Subcutaneous adipose tissue (tissue), 4 donors: ENCODE data around the gene ATAT1. TPM values are rescaled to one million over a fixed set of nuclear protein-coding genes. Genes with fewer than 3 reads are reported as not detected.

ENCODE experiments used
- total RNA-seq, 4 donors: library from RNA; depleted of rRNA; stranded (reverse); fragments of >200 nt; gene quantifications; one replicate each; pipeline ENCODE4 v1.1.0, GENCODE V29; 2016
- TF ChIP-seq, protein P1 (sequence below): fragments of 450-650 bp; IDR thresholded peaks from one replicate; pipeline ENCODE4 v1.5.1; 2016; ENCODE audit warnings: low read depth, mild to moderate bottlenecking, control low read depth, antibody characterized with exemption, moderate library complexity

The ATAT1 gene
- total RNA-seq, 4 donors from 2014 or later: 2.0 to 5.9 (median 5.3) TPM

DNA sequence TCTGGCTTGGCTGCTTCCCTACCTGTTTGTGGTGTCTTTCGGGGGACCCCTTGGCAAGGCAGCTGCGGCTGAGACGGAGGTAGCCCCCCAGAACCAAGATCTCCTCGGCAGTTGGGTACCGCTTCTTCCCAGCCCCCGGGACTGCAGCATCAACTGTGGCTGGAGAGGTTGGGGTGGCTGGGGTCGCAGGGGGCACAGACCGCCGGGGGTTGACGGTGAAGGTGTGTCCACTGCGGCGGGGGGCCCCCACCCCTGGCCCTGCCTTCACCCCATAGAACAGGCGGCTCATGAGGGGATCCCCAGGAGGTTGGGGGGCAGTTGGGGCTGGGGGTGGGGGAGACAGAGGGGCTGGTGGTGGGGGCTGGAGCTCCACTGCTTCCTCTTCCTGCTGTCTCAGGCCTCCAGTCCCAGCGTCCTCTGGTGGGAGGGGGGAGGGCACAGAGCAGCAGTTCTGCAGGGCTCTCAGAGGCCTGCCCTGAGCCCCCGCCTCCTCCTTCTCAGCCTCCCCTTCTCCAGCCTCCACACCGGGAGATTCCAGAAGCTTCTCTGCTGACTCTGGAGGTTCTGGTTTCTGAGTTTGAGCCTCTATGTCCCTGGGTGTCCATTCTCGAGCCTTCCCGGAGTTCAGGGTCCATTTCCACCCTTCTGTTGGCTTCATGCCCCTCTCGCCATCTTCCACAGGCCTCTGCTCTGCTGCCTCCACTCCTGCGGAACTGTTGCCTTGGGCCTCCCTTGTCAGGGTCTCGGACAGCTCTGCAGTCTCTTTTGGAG, 57.9 kb downstream of the ATAT1 start:
- TF ChIP-seq, protein P1, sequence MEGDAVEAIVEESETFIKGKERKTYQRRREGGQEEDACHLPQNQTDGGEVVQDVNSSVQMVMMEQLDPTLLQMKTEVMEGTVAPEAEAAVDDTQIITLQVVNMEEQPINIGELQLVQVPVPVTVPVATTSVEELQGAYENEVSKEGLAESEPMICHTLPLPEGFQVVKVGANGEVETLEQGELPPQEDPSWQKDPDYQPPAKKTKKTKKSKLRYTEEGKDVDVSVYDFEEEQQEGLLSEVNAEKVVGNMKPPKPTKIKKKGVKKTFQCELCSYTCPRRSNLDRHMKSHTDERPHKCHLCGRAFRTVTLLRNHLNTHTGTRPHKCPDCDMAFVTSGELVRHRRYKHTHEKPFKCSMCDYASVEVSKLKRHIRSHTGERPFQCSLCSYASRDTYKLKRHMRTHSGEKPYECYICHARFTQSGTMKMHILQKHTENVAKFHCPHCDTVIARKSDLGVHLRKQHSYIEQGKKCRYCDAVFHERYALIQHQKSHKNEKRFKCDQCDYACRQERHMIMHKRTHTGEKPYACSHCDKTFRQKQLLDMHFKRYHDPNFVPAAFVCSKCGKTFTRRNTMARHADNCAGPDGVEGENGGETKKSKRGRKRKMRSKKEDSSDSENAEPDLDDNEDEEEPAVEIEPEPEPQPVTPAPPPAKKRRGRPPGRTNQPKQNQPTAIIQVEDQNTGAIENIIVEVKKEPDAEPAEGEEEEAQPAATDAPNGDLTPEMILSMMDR: no peak

DNA sequence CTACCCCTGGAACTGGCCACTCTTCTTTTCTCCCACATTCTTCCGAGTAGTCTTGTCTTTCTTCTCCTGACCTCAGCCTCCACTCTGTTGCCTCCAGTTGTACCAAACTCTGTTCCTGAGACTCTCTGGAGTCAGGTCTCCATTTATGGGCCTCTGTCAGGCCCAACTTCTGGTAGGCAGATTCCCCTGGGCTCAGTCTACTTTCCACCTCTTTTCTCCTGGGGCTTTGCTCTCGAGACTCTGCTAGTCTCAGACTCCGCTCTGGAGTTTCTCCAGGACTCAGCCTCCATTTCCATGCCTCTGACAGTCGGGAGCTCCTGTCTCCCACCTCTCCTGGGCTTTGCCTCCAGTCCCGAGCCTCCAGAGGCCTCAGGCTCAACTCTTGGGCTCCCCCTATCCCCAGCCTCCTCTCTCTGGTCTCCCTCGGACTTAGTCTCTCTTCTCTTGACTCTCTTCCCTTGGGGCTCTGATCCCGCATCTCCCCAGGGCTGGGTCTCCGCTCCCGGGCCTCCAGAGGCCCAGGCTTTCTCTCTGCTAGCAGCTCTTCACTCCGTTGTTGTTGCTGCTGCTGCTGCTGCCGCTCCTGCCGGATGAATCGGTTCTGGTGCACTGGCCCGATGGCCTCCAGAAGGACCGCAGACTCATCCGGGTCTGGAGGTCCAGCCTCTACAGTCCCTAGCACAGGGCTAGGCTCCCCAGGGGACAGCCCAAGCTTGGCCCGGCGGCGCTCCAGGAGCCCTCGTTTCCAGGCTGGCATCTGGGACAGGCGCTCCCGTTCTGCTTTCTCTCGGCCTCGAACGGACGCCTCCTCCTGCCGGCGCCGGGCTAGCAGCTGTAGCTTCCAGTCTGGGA, 58.7 kb downstream of the ATAT1 start:
- TF ChIP-seq, protein P1: no peak

DNA sequence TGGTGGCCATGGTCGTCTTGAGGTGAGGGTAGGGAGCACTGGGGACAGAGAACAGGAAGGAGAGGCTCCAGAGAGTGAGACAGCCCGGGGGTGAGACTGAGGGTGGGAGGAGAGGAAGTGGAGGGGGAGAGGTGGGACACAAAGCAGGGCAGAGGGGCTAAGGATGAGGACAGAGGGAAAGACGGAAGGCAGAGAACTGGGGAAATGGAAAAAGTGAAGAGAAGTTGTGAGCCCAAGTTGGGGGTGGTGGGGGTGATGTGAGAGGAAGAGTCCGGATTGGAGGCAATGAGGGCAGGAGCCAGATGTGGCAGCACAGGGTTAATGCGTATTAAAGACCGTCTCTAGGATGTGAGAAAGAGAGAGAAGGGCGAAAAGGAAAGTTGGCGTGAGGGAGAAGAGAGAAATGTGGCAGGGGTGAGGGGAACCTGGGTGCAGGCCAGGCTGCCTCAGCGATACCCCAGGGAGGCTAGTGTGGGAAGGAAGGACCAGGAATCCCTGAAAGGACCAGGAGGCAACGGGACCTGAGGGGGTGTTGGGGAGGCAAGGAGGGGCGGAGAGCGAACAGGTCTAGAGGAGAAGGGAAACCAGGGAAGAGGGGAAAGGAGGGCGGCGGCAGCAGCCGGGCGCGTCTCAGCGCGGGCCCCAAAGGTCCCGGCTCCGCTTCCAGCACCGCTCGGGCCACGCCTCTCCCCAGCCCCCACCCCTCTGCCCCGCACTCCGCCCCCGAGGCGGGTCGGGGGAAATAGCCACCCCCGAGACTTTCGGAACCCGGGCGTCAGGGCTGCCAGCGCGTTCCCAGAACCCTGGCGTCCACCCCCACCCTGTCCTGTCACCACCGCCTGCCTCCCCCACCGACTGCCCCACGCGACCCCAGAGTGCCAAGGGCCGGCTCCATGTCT, 59.6 kb downstream of the ATAT1 start, which contains the start of gene PPP1R18:
PPP1R18 (minus strand) TSS at position 637 of the 899 bp plus-strand sequence; CDS start at position 10, 627 bp downstream.
- TF ChIP-seq, protein P1: no peak

DNA sequence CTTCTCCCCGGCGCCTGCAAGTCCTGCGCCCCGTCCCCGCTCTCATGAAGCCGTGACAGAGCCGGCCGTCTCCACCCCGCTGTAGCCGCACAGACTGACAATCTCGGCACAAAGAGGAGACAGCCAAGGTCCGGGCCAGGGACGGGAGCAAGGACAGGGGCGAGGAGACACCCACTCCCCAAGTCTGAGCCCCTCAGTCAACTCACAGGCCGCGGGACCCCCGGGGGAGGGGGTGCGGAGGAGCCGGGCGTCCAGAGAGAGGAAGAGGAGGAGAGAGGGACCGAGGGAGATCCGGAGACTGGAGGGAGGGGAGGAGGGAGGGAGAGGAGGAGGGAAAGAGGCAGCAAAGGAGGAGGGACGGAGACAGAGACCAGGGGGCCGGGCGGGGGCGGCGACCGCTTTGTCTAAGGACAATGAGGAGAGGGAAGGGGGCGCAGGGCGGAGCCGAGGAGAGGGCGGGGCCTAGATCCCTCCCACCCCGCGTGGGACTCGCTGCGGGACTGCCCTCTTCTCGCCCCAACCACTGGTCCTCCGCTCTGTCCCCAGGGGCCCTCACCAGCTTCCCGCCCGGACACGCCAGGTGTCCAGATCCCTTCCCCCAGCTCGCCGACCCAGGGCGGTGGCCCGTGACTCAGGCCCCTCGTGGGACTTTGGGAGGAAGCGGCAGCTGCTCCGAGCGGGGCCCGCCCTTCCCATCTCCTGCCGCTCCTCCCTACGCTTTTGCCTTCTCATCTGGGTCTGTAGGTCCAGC, 60.4 kb downstream of the ATAT1 start:
- TF ChIP-seq, protein P1: no peak

DNA sequence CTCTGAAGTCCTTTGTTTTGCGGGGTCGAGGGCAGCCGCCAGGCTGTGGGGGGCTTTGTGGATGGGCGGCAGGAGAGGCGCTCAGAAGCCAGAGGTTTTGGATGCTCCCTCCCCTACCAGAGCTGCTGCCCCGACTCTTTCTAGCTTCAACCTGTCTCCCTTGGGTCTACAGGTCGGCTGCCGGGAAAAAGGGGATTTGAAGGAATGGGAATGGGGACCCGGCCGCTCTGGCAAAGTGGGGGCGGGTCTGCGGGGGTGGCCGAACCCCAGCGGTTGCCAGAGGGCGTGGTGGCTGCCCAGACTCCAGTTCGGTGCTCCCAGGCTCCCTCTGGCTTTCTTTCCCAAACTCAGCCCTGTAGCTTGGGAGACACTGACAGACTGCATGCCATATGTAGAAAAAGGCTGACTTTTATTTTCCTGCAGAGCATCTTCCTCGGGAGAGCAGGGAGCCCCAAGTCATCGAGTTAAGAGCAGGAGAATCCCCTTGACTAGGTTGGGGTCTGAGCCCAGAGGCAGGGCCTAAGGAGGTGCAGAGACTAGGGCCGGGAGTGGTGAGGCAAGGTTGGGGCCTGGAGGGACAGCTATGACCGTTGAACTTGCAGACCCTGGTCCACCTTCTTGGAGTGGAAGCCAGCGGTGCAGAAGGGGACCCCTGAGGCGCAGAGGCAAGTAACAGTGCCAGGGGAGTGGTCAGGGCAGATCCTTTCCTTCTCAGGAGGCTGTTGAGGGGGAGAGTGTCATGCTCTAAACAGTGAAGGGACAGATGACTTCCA, 61.2 kb downstream of the ATAT1 start:
- TF ChIP-seq, protein P1: no peak

DNA sequence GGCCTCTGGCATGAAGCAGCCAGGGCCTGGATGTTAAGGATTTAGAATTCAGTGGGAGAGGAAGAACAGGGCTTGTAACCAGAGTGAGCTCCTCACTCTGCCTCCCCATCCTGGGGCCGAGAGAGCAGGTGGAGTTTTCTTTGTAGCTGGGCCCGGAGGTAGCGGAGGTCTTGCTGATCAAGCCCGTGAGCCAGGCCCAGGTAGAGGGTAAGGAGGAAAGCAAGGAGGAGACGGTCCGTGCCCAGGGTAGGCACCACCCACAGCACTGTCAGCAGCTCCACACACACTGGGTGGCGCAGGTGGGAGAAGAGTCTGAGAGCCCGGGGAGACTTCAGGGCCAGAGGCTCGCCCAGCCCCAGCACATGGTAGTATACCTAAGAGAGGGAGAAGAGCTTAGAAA, 61.9 kb downstream of the ATAT1 start:
- TF ChIP-seq, protein P1: no peak
